Liver (tissue), 9 donors: ENCODE results near the gene RAB13. TPM values are rescaled to one million over a fixed set of nuclear protein-coding genes. Genes with fewer than 3 reads are reported as not detected.
"Not testable (repeated sequence)": the region's sequence is repeated elsewhere in the genome, so short reads cannot be mapped to it uniquely, and the experiment has no call there.

ENCODE experiments used
- DNase-seq: peaks from one replicate; pipeline ENCODE4 v3.0.0-alpha.2; 2017; ENCODE audit warnings: low spot score
- H3K27ac ChIP-seq, 2 donors: one replicate each; pipeline ENCODE4 v1.7.0; 2013; ENCODE audit warnings: inconsistent platforms in 2 of 2, low read length in 2 of 2, control low read depth in 1 of 2, low read depth in 1 of 2, mild to moderate bottlenecking in 1 of 2
- H3K27me3 ChIP-seq, 4 donors: one replicate each; pipeline versions ENCODE4 v1.6.1 to v1.7.0; 2013; ENCODE audit warnings: low read length in 3 of 4, inconsistent platforms in 1 of 4, mild to moderate bottlenecking in 1 of 4, moderate library complexity in 1 of 4; ENCODE audit not compliant: control insufficient read depth in 4 of 4, insufficient read depth in 4 of 4
- H3K36me3 ChIP-seq, 4 donors: one replicate each; pipeline versions ENCODE4 v1.6.1 to v1.7.0; 2013; ENCODE audit warnings: low read length in 3 of 4, mild to moderate bottlenecking in 3 of 4, low read depth in 1 of 4, moderate library complexity in 1 of 4; ENCODE audit not compliant: control insufficient read depth in 4 of 4, insufficient read depth in 3 of 4
- H3K4me1 ChIP-seq, 4 donors: one replicate each; pipeline versions ENCODE4 v1.6.1 to v1.7.0; 2013; ENCODE audit warnings: low read length in 3 of 4, mild to moderate bottlenecking in 3 of 4, moderate library complexity in 1 of 4; ENCODE audit not compliant: control insufficient read depth in 4 of 4, insufficient read depth in 4 of 4
- H3K4me3 ChIP-seq, 3 donors: one replicate each; pipeline versions ENCODE4 v1.6.1 to v1.7.0; 2013; ENCODE audit warnings: low read length in 3 of 3, control low read depth in 1 of 3, low read depth in 1 of 3, mild to moderate bottlenecking in 1 of 3
- H3K9ac ChIP-seq, 2 donors: one replicate each; pipeline ENCODE4 v1.7.0; 2013; ENCODE audit warnings: low read length in 2 of 2, mild to moderate bottlenecking in 2 of 2, moderate library complexity in 2 of 2, control low read depth in 1 of 2, low read depth in 1 of 2
- H3K9me3 ChIP-seq, 4 donors: one replicate each; pipeline versions ENCODE4 v1.6.1 to v1.7.0; 2013; ENCODE audit warnings: low read length in 3 of 4; ENCODE audit not compliant: control insufficient read depth in 4 of 4
- CTCF ChIP-seq: fragments of 150-350 bp; IDR thresholded peaks from 2 replicates; pipeline ENCODE4 v1.5.1; 2017; ENCODE audit warnings: improper control_type of control experiment, low read depth, low read length; ENCODE audit not compliant: missing input control
- EGR1 ChIP-seq, 2 donors: IDR thresholded peaks; 2 replicates each; pipeline ENCODE4 v1.6.1; 2016 to 2018; ENCODE audit warnings: antibody characterized with exemption in 2 of 2, low read depth in 2 of 2
- FOXA1 ChIP-seq: IDR thresholded peaks from 2 replicates; pipeline ENCODE4 v1.6.1; 2016; ENCODE audit warnings: antibody characterized with exemption
- GABPA ChIP-seq, 2 donors: IDR thresholded peaks in 1 of 2; conservative IDR thresholded peaks in 1 of 2; 2 replicates each; pipeline ENCODE4 v1.6.1; 2016; ENCODE audit warnings: antibody characterized with exemption in 2 of 2, mild to moderate bottlenecking in 1 of 2, moderate library complexity in 1 of 2
- HNF4A ChIP-seq, 2 donors: conservative IDR thresholded peaks; 2 replicates each; pipeline ENCODE4 v1.6.1; 2016; ENCODE audit warnings: antibody characterized with exemption in 2 of 2, mild to moderate bottlenecking in 2 of 2
- HNF4G ChIP-seq: IDR thresholded peaks from 2 replicates; pipeline ENCODE4 v1.6.1; 2016; ENCODE audit warnings: antibody characterized with exemption
- JUND ChIP-seq, 2 donors: IDR thresholded peaks; 2 replicates each; pipeline ENCODE4 v1.6.1; 2016; ENCODE audit warnings: antibody characterized with exemption in 2 of 2
- MAX ChIP-seq: IDR thresholded peaks from 2 replicates; pipeline ENCODE4 v1.6.1; 2016; ENCODE audit warnings: antibody characterized with exemption
- NR2F2 ChIP-seq: IDR thresholded peaks from 2 replicates; pipeline ENCODE4 v1.6.1; 2016; ENCODE audit warnings: antibody characterized with exemption
- RAD21 ChIP-seq, 2 donors: IDR thresholded peaks; 2 replicates each; pipeline ENCODE4 v1.6.1; 2016; ENCODE audit warnings: antibody characterized with exemption in 2 of 2, mild to moderate bottlenecking in 2 of 2
- REST ChIP-seq: IDR thresholded peaks from 2 replicates; pipeline ENCODE4 v1.6.1; 2016; ENCODE audit warnings: antibody characterized with exemption, mild to moderate bottlenecking
- RXRA ChIP-seq, 2 donors: IDR thresholded peaks; 2 replicates each; pipeline ENCODE4 v1.6.1; 2017 to 2018; ENCODE audit warnings: antibody characterized with exemption in 2 of 2, mild to moderate bottlenecking in 1 of 2
- TAF1 ChIP-seq: conservative IDR thresholded peaks from 2 replicates; pipeline ENCODE4 v1.6.1; 2016; ENCODE audit warnings: antibody characterized with exemption, mild to moderate bottlenecking
- YY1 ChIP-seq: IDR thresholded peaks from 2 replicates; pipeline ENCODE4 v1.6.1; 2016; ENCODE audit warnings: antibody characterized with exemption, mild to moderate bottlenecking
- ZBTB33 ChIP-seq: IDR thresholded peaks from 2 replicates; pipeline ENCODE4 v1.6.1; 2016; ENCODE audit warnings: antibody characterized with exemption
- WGBS: extraction: QIAGEN DNeasy Blood & Tissue Kit; methylation state at CpG from one replicate; pipeline ENCODE4 v1.1.7; 2013; 5-methylcytosine and 5-hydroxymethylcytosine counted together
- polyA plus RNA-seq, 2 donors: library from polyadenylated mRNA; stranded (reverse) in 1 of 2; unstranded in 1 of 2; fragments of 200-250 nt in 1 of 2; fragments of >200 nt in 1 of 2; fragmentation: Nextera tagmentation in 1 of 2; extraction: Ambion mirVana in 1 of 2; gene quantifications; one replicate each; pipeline versions ENCODE4 v1.2.1 to v1.2.3, GENCODE V29; 2013 to 2015
- total RNA-seq, 2 donors: library from RNA; depleted of rRNA; stranded (reverse); fragments of >200 nt; gene quantifications; one replicate each; pipeline ENCODE4 v1.2.3, GENCODE V29; 2014
- donor health status: healthy.
- donor health status: healthy.
- donor health status: healthy.
- donor health status: healthy.
- donor health status: healthy.

Gene RAB13
- total and polyA plus RNA-seq, 4 donors, result 18.0 to 72.9 (median 32.5) TPM

GRCh38 chr1:154019269-154019668, 33.1 kb upstream of the RAB13 start:
- H3K27ac ChIP-seq, result no peak overlapping the region
- H3K4me3 ChIP-seq, result no peak overlapping the region
- TF ChIP-seq GABPA (IDR thresholded peaks at IDR 0.05 in 1 of 2, conservative IDR thresholded peaks at IDR 0.05 in 1 of 2) (no peak), YY1 (no peak), JUND (IDR thresholded peaks at IDR 0.05) (no peak), HNF4A (conservative IDR thresholded peaks at IDR 0.05) (peak in 1 of 2 donors; percentile 13), EGR1 (IDR thresholded peaks at IDR 0.05; ENCODE audit: low read depth in 2 of 2) (no peak)
- 69% methylated on average over 4 of the region's 4 CpGs for WGBS
- H3K4me1 ChIP-seq, result peaks cover 0 to 2% (median 0%) of the 10 kb centered on the region in 4 donors
- H3K9me3 ChIP-seq, result no peaks in the 10 kb centered on the region
- no peak for DNase-seq
- H3K36me3 ChIP-seq, result no peaks in the 10 kb centered on the region
- no peak overlapping the region for H3K9ac ChIP-seq
- no peaks in the 10 kb centered on the region for H3K27me3 ChIP-seq

GRCh38 chr1:154014154-154014907, 28.2 kb upstream of the RAB13 start:
- Histone ChIP-seq H3K27me3 (no peaks in the 10 kb centered on the region), H3K36me3 (no peaks in the 10 kb centered on the region), H3K4me3 (no peak overlapping the region), H3K9ac (no peak overlapping the region), H3K4me1 (peaks cover 0 to 2% (median 0%) of the 10 kb centered on the region in 4 donors), H3K9me3 (no peaks in the 10 kb centered on the region), H3K27ac (no peak overlapping the region)
- 80% methylated on average over 3 of the region's 3 CpGs for WGBS
- TF ChIP-seq MAX (no peak), HNF4A (conservative IDR thresholded peaks at IDR 0.05) (peak in 1 of 2 donors; percentile 10)
- DNase-seq, result no peak

- DNase-seq, H3K9me3 ChIP-seq, H3K4me1 ChIP-seq, H3K27ac ChIP-seq, H3K36me3 ChIP-seq, H3K27me3 ChIP-seq, H3K9ac ChIP-seq, H3K4me3 ChIP-seq: not testable (repeated sequence)
- WGBS, result 96% methylated on average over 14 of the region's 14 CpGs
Measured at GRCh38 chr1:154012543-154012942, 26.4 kb upstream of the RAB13 start.

- no peaks in the 10 kb centered on the region for H3K9me3 ChIP-seq
- WGBS, result 86% methylated on average over 1 of the region's 1 CpG
- H3K4me1 ChIP-seq, result no peaks in the 10 kb centered on the region
- H3K36me3 ChIP-seq, result no peaks in the 10 kb centered on the region
- H3K27ac ChIP-seq, result no peak overlapping the region
- H3K9ac ChIP-seq, result no peak overlapping the region
- no peaks in the 10 kb centered on the region for H3K27me3 ChIP-seq
- no peak overlapping the region for H3K4me3 ChIP-seq
- no peak for DNase-seq
- TF ChIP-seq ZBTB33 (no peak), FOXA1 (no peak), MAX (no peak), GABPA (IDR thresholded peaks at IDR 0.05 in 1 of 2, conservative IDR thresholded peaks at IDR 0.05 in 1 of 2) (no peak), EGR1 (IDR thresholded peaks at IDR 0.05; ENCODE audit: low read depth in 2 of 2) (no peak), CTCF (no peak), HNF4G (no peak), NR2F2 (no peak), JUND (IDR thresholded peaks at IDR 0.05) (no peak), RXRA (IDR thresholded peaks at IDR 0.05) (no peak), TAF1 (no peak), RAD21 (IDR thresholded peaks at IDR 0.05) (no peak), REST (no peak)
Measured at GRCh38 chr1:154012129-154012528, 26.0 kb upstream of the RAB13 start.
